Cerebellar cortex (tissue), 1 donor: ENCODE results near the gene PAEP.
A peak's percentile ranks its signal among the peaks of the same experiment; 100 is the strongest.

ENCODE experiments used
- DNase-seq: peaks from one replicate; pipeline ENCODE4 v3.0.0-alpha.2; 2015; ENCODE audit warnings: low spot score

The PAEP gene

GRCh38 chr9:135579889-135580660 is 18.5 kb downstream of the PAEP start:
- no peak for DNase-seq

GRCh38 chr9:135580664-135581380 is 19.3 kb downstream of the PAEP start:
- DNase-seq = no peak

DNA sequence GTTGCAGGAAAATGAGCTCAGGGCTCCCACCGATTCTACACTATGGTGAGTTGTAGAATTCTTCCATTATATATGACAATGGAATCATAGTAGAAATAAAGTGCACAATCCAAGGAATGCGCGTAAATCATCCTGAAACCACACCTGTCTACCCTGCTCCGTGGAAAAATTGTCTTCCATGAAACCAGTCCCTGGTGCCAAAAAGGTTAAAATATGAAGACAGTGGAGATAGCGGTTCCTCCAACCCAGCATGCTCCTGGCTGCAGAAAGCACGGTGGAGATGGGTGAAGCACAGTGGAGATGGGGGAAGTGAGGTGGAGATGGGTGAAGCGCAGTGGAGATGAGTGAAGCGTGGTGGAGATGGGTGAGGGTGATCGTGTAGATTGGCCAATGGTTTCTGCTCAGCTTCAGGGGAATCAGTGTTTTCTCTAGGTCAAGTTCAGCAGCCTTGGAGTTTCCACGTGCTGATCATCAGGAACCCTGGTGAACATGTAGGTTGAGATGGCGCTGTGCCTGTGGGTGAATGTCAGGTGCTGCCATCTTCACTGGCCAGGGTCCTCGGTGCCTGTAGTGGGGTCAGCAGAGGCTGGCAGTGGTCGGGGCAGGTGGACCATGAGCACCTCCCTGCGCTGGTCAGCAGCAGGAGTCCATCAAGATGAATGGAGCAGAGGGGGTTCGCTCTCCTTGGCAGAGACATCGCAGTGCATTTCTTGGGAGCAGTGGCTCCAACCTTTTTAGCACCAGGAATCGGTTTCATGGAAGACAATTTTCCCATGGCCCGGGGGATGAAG is 20.3 kb downstream of the PAEP start:
- no peak for DNase-seq

DNA sequence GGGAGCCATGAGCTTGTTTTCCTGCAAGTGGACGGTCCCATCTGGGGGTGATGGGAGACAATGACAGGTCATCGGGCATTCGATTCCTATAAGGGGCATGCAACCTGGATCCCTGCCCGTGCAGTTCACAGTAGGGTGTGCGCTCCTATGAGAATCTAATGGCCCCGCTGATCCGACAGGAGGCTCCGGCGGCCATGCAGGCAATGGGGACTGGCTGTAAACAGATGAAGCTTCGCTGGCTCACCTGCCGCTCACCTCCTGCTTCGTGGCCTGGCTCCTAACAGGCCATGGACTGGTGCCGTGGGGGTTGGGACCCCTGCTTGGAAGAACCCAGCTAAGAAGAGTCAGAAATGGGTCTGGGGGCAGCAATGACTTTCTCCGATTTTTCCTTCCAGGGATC is 21.0 kb downstream of the PAEP start:
- DNase-seq = no peak

- DNase-seq = no peak
Measured at GRCh38 chr9:135582966-135583687, 21.6 kb downstream of the PAEP start.

DNA sequence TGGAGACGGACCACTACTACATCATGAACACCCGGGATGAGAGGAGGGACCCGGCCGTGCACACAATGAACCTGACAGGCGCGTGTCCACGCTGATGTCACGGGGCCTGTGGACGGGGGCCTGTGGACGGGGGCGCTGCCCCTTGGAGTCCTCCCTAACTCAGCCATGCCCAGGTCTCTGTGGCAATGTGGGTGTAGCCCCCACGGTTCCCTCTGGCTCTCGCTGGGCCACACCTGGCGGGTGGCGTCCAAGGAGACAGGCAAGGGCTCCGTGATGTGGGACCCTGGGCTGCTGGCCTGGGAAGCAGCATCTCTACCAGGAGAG is 22.1 kb downstream of the PAEP start:
- DNase-seq = no peak

DNA sequence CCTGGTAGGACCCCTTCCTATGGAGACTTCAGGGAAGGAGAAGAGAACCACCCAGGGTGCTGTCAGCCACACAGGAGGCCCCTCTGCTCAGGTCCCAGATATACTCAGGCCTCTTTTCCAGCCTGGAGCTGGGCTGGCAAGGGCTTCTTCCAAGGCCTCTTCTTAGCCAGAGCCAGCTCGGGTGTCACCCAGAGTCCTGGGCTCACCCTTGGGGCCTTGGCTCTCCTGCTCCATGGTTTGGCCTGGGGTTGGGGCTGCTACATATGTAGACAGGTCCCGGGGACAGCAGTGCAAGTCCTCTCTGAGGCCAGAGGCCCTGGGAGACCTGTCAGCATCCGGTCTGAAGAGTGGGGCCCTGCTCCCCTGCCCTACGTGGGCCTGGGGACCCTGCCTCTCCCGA is 22.8 kb downstream of the PAEP start:
- no peak for DNase-seq

DNA sequence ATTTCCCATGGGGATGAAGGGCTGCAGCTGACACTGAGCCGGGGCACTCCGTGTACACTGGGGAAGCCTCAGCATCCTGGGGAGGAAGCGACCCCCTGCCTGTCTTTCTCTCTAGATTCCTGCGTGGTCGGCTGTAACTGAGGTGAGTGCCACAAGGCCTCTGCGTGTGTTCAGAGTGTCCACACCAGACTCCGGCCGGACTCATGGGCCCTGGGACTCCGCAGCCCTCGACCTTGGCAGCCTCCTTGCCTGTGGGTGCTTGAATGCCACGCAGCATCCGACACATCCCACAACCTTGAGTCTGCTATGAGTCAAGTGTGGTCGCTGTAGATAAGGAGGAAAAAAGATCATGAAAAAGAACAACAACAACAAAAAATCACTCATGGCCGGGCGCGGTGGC is 23.4 kb downstream of the PAEP start:
- no peak for DNase-seq

- no peak for DNase-seq
Measured at GRCh38 chr9:135586601-135587109, 25.1 kb downstream of the PAEP start.

DNA sequence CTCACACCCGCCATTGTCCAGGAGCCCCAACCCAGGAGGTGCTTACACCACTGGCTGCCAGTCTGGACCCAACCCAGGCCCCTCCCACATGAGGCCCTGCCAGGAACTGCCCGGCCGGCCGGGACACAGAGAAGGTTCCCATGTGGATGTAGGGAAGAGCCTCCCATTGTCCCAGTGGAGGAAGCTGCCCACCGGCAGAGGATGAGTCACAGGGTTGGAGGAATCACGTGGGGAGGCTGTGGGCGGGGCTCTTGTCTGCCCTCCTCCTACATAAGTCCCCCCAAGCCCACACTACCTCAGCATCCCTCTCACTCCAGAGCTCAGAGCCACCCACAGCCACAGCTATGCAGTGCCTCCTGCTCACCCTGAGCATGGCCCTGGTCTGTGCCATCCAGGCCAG is 26.1 kb downstream of the PAEP start:
- no peak for DNase-seq

DNA sequence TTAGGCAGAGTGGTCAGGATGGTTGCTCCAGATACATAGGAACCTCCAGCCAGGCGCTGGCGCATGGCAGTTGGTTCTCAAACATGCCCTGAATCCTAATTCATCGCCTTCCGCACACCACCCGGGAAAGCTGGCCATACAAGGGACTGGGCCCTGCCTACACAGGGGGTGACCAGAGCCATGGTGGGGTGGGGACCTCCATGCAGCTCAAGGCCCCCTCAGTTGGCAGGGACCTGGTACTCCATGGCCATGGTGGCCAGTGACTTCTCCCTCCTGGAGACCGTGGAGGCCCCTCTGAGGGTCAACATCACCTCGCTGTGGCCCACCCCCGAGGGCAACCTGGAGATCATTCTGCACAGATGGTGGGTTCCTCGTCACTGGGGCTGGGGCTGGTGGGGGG is 26.8 kb downstream of the PAEP start:
- no peak for DNase-seq

DNA sequence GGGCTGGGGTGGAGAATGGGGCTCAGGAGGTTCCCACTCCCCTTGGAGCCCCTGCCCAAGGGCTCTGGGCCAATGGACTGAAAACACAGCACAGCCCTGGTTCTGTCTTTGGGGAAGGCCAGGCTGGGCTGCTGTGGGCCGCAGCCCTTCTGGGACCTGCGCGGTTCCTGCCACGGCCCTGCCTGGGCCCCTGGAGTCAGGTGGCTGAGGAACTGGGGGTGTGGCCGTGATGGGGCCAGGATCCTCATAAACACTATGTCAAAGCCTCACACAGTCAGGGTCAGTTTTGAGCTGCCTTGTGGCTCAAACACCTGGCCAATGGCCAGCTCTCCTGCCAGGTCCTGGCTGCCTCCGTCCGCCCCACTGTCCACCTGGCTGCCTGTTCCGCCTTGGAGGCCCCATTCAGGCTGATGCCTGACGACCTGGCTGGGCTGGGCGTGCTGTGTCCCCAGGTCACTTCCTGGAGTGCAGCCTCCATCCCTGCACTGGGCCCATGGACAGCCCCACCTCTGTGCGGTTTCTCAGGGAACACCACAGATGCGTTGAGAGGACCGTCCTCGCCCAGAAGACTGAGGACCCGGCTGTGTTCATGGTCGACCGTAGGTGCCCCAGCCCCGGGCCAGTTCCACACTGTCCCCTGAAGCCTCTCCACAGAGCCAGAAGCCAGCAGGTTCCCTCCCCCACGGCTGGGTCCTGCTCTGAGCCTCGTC is 27.5 kb downstream of the PAEP start:
- DNase-seq = peak; percentile 48

GRCh38 chr9:135589596-135590485 is 28.3 kb downstream of the PAEP start:
- DNase-seq = no peak

- DNase-seq = no peak
Measured at GRCh38 chr9:135590486-135591079, 29.0 kb downstream of the PAEP start.

GRCh38 chr9:135591506-135592330 is 30.2 kb downstream of the PAEP start:
- DNase-seq = no peak

- DNase-seq = no peak
Measured at GRCh38 chr9:135592331-135592590, 30.7 kb downstream of the PAEP start.

DNA sequence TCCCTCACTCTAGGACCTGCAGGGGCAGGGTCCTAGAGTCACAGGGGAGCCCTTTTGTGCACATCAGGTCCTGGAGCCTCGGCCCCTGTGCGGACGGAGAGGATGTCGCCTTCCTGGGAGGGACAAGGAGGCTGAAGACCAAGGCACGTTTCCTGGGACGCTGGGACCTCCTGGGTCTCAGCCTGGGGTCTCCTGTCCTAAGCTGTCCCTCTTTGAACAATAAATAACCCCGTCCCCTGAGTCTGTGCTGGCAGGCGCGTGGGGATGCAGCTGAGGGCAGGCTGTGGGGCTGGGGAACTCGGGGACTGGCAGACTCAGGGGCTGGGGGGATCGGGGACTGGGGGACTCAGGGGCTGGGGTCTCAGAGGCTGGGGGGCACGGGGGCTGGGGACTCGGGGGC is 31.1 kb downstream of the PAEP start:
- no peak for DNase-seq

DNA sequence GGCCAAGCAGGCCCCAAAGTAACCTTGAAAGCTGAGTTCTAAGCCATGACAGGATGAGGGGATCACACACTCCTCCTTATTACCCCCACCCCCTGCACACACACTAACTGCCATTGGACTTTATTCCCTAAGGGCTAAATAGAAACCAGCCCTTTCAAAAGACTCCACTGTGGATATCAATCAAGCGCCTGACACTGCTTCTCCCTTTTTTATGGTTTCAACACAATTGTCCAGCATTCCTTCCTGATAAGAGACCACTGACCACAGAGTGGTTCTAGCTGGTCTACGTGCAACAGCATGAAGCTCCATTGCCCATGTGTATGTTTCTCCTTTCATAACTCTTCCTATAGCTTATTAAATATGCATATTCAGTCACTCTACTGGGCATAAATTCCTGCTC is 34.7 kb downstream of the PAEP start:
- DNase-seq = no peak

DNA sequence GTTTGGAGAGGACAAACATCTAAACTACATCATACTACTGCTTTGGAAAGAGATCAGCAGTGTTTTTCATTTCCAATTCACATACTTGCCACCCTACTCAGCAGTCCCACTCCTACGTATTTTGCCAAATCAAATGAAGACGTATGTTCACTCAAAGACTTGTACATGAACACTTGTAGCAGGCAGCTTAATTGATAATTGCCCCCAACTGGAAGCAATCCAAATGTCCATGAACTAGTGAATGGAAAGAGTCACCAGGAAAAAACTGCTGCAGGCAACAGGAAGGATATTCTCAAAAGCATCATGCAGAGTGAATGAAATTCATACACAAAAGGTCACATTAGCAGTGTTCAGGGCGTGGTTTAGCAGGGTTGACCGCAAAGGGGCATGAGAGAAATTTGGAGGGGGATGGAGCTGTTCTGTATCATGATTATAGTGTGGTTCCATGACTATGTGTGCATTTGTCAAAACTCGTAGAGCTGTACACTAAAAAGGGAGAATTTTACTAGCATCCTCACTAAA is 38.8 kb downstream of the PAEP start:
- no peak for DNase-seq
